CD14-positive monocyte (primary cell): ENCODE results near the gene PRIM2. TPM values are rescaled to one million over a fixed set of nuclear protein-coding genes. Genes with fewer than 3 reads are reported as not detected.
"Not testable (repeated sequence)": the region's sequence is repeated elsewhere in the genome, so short reads cannot be mapped to it uniquely, and the experiment has no call there.

Source experiments
- DNase-seq, 3 donors: peaks; one replicate each; pipeline ENCODE4 v3.0.0-alpha.2; 2011 to 2022
- H2AFZ ChIP-seq: 2 replicates; pipeline ENCODE4 v1.6.0; 2012; ENCODE audit warnings: mild to moderate bottlenecking, low read depth, low read length, inconsistent platforms; ENCODE audit not compliant: insufficient read depth, poor library complexity, severe bottlenecking
- H3K27ac ChIP-seq, 2 donors: 1 replicate in 1 of 2; 2 replicates in 1 of 2; pipeline ENCODE4 v1.5.1; 2012 to 2013; ENCODE audit warnings: low read length in 2 of 2, control low read depth in 1 of 2, inconsistent platforms in 1 of 2, low read depth in 1 of 2, mild to moderate bottlenecking in 1 of 2
- H3K27me3 ChIP-seq, 2 donors: one replicate each; pipeline versions ENCODE4 v1.6.0 to v1.6.1; 2011 to 2013; ENCODE audit warnings: low read length in 2 of 2; ENCODE audit not compliant: control insufficient read depth in 2 of 2, insufficient read depth in 2 of 2
- H3K36me3 ChIP-seq, 2 donors: replicated peaks in 1 of 2; 1 replicate in 1 of 2; 2 replicates in 1 of 2; pipeline versions ENCODE4 v1.5.1 to v1.6.1; 2012 to 2013; ENCODE audit warnings: low read length in 2 of 2, control low read depth in 1 of 2, inconsistent platforms in 1 of 2, mild to moderate bottlenecking in 1 of 2; ENCODE audit not compliant: insufficient read depth in 2 of 2, control insufficient read depth in 1 of 2
- H3K4me1 ChIP-seq, 2 donors: 1 replicate in 1 of 2; 2 replicates in 1 of 2; pipeline versions ENCODE4 v1.5.1 to v1.6.1; 2012 to 2013; ENCODE audit warnings: low read length in 2 of 2, control low read depth in 1 of 2, inconsistent platforms in 1 of 2, mild to moderate bottlenecking in 1 of 2, moderate library complexity in 1 of 2; ENCODE audit not compliant: insufficient read depth in 2 of 2, control insufficient read depth in 1 of 2
- H3K4me2 ChIP-seq: replicated peaks from 2 replicates; pipeline ENCODE3; 2012; ENCODE audit warnings: low read length, moderate library complexity, mild to moderate bottlenecking; ENCODE audit not compliant: poor library complexity, severe bottlenecking; ENCODE audit errors: extremely low read depth
- H3K4me3 ChIP-seq, 3 experiments: fragments of 200-600 bp in 1 of 3; sonication (generic) in 1 of 3; replicated peaks in 1 of 3; 1 replicate in 2 of 3; 2 replicates in 1 of 3; pipeline ENCODE4 v1.5.1; 2011 to 2013; ENCODE audit warnings: low read length in 3 of 3, mild to moderate bottlenecking in 3 of 3, control low read depth in 2 of 3, low read depth in 2 of 3, inconsistent platforms in 1 of 3, moderate library complexity in 1 of 3
- H3K79me2 ChIP-seq: 2 replicates; pipeline ENCODE4 v1.6.0; 2012; ENCODE audit warnings: mild to moderate bottlenecking, control low read depth, inconsistent platforms, low read length, moderate library complexity; ENCODE audit not compliant: insufficient read depth
- H3K9ac ChIP-seq: 2 replicates; pipeline ENCODE4 v1.6.0; 2017; ENCODE audit warnings: low read length, mild to moderate bottlenecking; ENCODE audit not compliant: insufficient read depth, poor library complexity, severe bottlenecking
- H3K9me3 ChIP-seq, 2 donors: replicated peaks in 1 of 2; 1 replicate in 1 of 2; 2 replicates in 1 of 2; pipeline versions ENCODE4 v1.5.1 to v1.6.1; 2012 to 2013; ENCODE audit warnings: low read length in 2 of 2, control low read depth in 1 of 2; ENCODE audit not compliant: control insufficient read depth in 1 of 2, insufficient read depth in 1 of 2
- H4K20me1 ChIP-seq: 2 replicates; pipeline ENCODE4 v1.6.0; 2012; ENCODE audit warnings: mild to moderate bottlenecking, low read length, control low read depth, moderate library complexity; ENCODE audit not compliant: insufficient read depth
- H3K27ac Mint-ChIP-seq, 7 donors: one replicate each; pipeline ENCODE4 v1.8.0; 2020; ENCODE audit warnings: mild to moderate bottlenecking in 7 of 7, mixed read lengths in 7 of 7, moderate library complexity in 6 of 7, inconsistent platforms in 2 of 7
- H3K27me3 Mint-ChIP-seq, 3 donors: one replicate each; pipeline ENCODE4 v1.8.0; 2021 to 2022; ENCODE audit warnings: low read depth in 3 of 3, mild to moderate bottlenecking in 3 of 3, mixed read lengths in 3 of 3, moderate library complexity in 3 of 3, inconsistent platforms in 1 of 3
- H3K36me3 Mint-ChIP-seq, 2 donors: one replicate each; pipeline ENCODE4 v1.8.0; 2020; ENCODE audit warnings: mixed read lengths in 2 of 2, inconsistent platforms in 1 of 2, mild to moderate bottlenecking in 1 of 2
- H3K4me1 Mint-ChIP-seq: one replicate; pipeline ENCODE4 v1.8.0; 2020; ENCODE audit warnings: mild to moderate bottlenecking, mixed read lengths
- H3K4me3 Mint-ChIP-seq, 2 donors: one replicate each; pipeline ENCODE4 v1.8.0; 2020; ENCODE audit warnings: mild to moderate bottlenecking in 2 of 2, mixed read lengths in 2 of 2, moderate library complexity in 1 of 2
- H3K9me3 Mint-ChIP-seq, 7 donors: one replicate each; pipeline ENCODE4 v1.8.0; 2020 to 2022; ENCODE audit warnings: mixed read lengths in 7 of 7, mild to moderate bottlenecking in 6 of 7, moderate library complexity in 6 of 7, inconsistent platforms in 2 of 7
- WGBS: methylation state at CpG from one replicate; pipeline ENCODE4 v1.1.5; 2013; ENCODE audit warnings: missing lambda C conversion rate; ENCODE audit not compliant: insufficient coverage; 5-methylcytosine and 5-hydroxymethylcytosine counted together
- intact Hi-C, 2 donors: fragments of 100-400 bp; cut with micrococcal nuclease; formaldehyde crosslinking; loops; one replicate each; pipeline versions ENCODE4 v1.15.0 to v1.15.1; 2023
- polyA plus RNA-seq, 3 donors: library from polyadenylated mRNA; depleted of rRNA in 1 of 3; unstranded in 2 of 3; stranded (reverse) in 1 of 3; fragments of 300-500 nt in 2 of 3; fragments of >200 nt in 1 of 3; fragmentation: Illumina TruSeq in 2 of 3; gene quantifications; 1 replicate in 2 of 3; 2 replicates in 1 of 3; pipeline ENCODE4 v1.2.3, GENCODE V29; 2012 to 2021

The PRIM2 gene
- polyA plus RNA-seq, 3 donors = 2.8 to 5.1 (median 4.2) TPM

GRCh38 chr6:57671237-57671636, 353.8 kb downstream of the PRIM2 start:
- DNase-seq, H3K4me1 Mint-ChIP-seq, H3K36me3 Mint-ChIP-seq, intact Hi-C loops, H2AFZ ChIP-seq, H3K4me2 ChIP-seq, H4K20me1 ChIP-seq, H3K27me3 Mint-ChIP-seq, H3K27ac ChIP-seq, H3K9ac ChIP-seq, H3K4me1 ChIP-seq, H3K9me3 ChIP-seq, H3K79me2 ChIP-seq, H3K4me3 Mint-ChIP-seq, H3K9me3 Mint-ChIP-seq, H3K4me3 ChIP-seq, H3K36me3 ChIP-seq, H3K27me3 ChIP-seq, H3K27ac Mint-ChIP-seq: not testable (repeated sequence)
- WGBS = 100% methylated on average over 1 of the region's 3 CpGs

DNA sequence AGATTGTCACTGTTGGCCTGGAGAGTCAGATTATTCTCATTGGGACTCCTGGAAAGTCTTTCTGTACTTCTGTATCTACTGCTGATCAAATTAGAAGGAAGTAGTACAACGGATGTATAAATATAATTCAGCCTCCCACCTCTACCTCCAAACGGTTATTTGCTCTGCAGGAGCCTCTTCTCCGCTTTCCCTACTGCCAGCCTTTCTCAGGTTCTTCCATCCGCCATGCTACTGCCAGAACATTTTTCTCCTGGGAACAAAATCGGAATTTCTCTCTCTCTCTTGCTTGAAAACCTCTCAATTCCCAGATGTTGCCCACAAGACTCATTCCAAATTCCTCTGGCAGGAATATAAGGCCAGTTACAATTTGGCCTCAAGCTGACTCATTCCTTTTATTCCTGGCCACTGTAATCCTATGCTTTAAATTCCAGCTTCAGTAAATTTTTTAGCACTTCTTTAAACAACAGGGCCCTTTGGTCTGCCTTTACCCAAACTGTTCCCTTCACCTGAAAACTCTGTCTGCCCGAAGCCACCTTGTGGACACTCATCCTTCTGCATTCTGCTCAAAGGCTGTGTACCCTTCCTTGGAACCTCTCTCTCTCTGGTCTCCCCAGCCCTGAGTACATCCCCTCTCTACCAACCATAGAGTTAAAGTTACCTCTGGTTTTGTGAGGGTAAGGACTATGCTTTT, 354.7 kb downstream of the PRIM2 start:
- H4K20me1 ChIP-seq, H3K27me3 ChIP-seq, intact Hi-C loops, H3K4me3 Mint-ChIP-seq, H3K27ac ChIP-seq, H3K36me3 Mint-ChIP-seq, H3K36me3 ChIP-seq, H3K79me2 ChIP-seq, H2AFZ ChIP-seq, H3K9me3 ChIP-seq, H3K27me3 Mint-ChIP-seq, H3K4me3 ChIP-seq, H3K9ac ChIP-seq, H3K4me1 Mint-ChIP-seq, H3K27ac Mint-ChIP-seq, H3K4me1 ChIP-seq, DNase-seq, H3K4me2 ChIP-seq: not testable (repeated sequence)
- 100% methylated on average over 1 of the region's 6 CpGs for WGBS
- H3K9me3 Mint-ChIP-seq = peaks cover 2 to 12% (median 5%) of the 10 kb centered on the region in 7 donors

DNA sequence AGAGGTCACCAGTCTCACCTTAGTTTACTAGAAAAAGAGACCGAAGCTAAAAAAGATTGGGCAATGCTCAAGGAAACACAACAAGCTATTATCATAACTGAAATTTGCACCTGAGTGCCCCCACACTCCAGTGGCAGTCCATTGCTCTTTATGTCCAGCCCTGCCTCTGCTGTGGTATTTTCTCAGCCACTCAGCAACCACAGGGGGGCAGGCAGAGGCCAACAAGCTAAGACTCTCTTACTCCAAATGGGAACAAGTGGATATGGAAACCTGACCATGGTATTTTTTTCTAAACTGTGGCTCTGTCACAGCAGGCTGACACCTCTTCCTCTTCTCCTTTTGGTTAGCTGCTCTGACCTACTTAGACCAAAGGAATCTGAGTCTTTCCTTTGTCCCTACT, 355.9 kb downstream of the PRIM2 start:
- H3K4me3 Mint-ChIP-seq, H4K20me1 ChIP-seq, H2AFZ ChIP-seq, H3K27ac Mint-ChIP-seq, H3K27me3 Mint-ChIP-seq, H3K27ac ChIP-seq, H3K27me3 ChIP-seq, H3K9ac ChIP-seq, DNase-seq, H3K4me3 ChIP-seq, H3K4me1 ChIP-seq, H3K36me3 ChIP-seq, H3K9me3 ChIP-seq, H3K4me2 ChIP-seq, H3K79me2 ChIP-seq, H3K36me3 Mint-ChIP-seq, intact Hi-C loops, H3K4me1 Mint-ChIP-seq: not testable (repeated sequence)
- WGBS = 88% methylated on average over 1 of the region's 1 CpG
- peaks cover 2 to 12% (median 5%) of the 10 kb centered on the region in 7 donors for H3K9me3 Mint-ChIP-seq

- WGBS = 89% methylated on average over 3 of the region's 4 CpGs
- H3K4me3 Mint-ChIP-seq, H3K4me3 ChIP-seq, H3K36me3 ChIP-seq, H3K9ac ChIP-seq, H3K4me1 ChIP-seq, H3K4me2 ChIP-seq, H3K27me3 Mint-ChIP-seq, H4K20me1 ChIP-seq, H3K36me3 Mint-ChIP-seq, H3K4me1 Mint-ChIP-seq, H3K79me2 ChIP-seq, H3K9me3 ChIP-seq, H3K27ac Mint-ChIP-seq, H3K27me3 ChIP-seq, H2AFZ ChIP-seq, DNase-seq, intact Hi-C loops, H3K27ac ChIP-seq: not testable (repeated sequence)
- H3K9me3 Mint-ChIP-seq = peaks cover 2 to 19% (median 7%) of the 10 kb centered on the region in 7 donors
Observed at GRCh38 chr6:57675386-57675785, 358.0 kb downstream of the PRIM2 start.
